ENCODE data around the gene TMEM121. TPM values are rescaled to one million over a fixed set of nuclear protein-coding genes. Genes with fewer than 3 reads are reported as not detected.
A peak's percentile ranks its signal among the peaks of the same experiment; 100 is the strongest.

Gene TMEM121
- total RNA-seq, 2 experiments from 2014 or later, result 9.6 TPM

GRCh38 chr14:105505101-105505500 is 21.3 kb upstream of the TMEM121 start:
- H3K27me3 Mint-ChIP-seq, result peaks cover 11% of the 10 kb centered on the region
- ChIA-PET POLR2A (no interaction called here), CTCF (no interaction called here)
- no peak overlapping the region for H3K27ac Mint-ChIP-seq
- no peak overlapping the region for H3K4me3 Mint-ChIP-seq
- no peak for DNase-seq
- peaks cover 5% of the 10 kb centered on the region for H3K4me1 Mint-ChIP-seq
- H3K9me3 Mint-ChIP-seq, result no peaks in the 10 kb centered on the region
- no peaks in the 10 kb centered on the region for H3K36me3 Mint-ChIP-seq (ENCODE audit: low read depth)

GRCh38 chr14:105507247-105507646 is 19.1 kb upstream of the TMEM121 start:
- H3K4me3 Mint-ChIP-seq, result no peak overlapping the region
- H3K36me3 Mint-ChIP-seq (ENCODE audit: low read depth), result no peaks in the 10 kb centered on the region
- H3K27me3 Mint-ChIP-seq, result peaks cover 19% of the 10 kb centered on the region
- ChIA-PET POLR2A (no interaction called here), CTCF (no interaction called here)
- no peak for DNase-seq
- H3K9me3 Mint-ChIP-seq, result no peaks in the 10 kb centered on the region
- no peak overlapping the region for H3K27ac Mint-ChIP-seq
- peaks cover 5% of the 10 kb centered on the region for H3K4me1 Mint-ChIP-seq

GRCh38 chr14:105508069-105508468 is 18.3 kb upstream of the TMEM121 start:
- Mint-ChIP-seq H3K9me3 (no peaks in the 10 kb centered on the region), H3K4me1 (peaks cover 5% of the 10 kb centered on the region), H3K4me3 (no peak overlapping the region), H3K36me3 (ENCODE audit: low read depth) (no peaks in the 10 kb centered on the region), H3K27me3 (peaks cover 23% of the 10 kb centered on the region), H3K27ac (no peak overlapping the region)
- ChIA-PET POLR2A (no interaction called here), CTCF (no interaction called here)
- DNase-seq, result no peak

- POLR2A ChIA-PET, result no interaction called here
- Mint-ChIP-seq H3K4me1 (peaks cover 5% of the 10 kb centered on the region), H3K27ac (no peak overlapping the region), H3K4me3 (no peak overlapping the region), H3K9me3 (no peaks in the 10 kb centered on the region), H3K36me3 (ENCODE audit: low read depth) (no peaks in the 10 kb centered on the region), H3K27me3 (peaks cover 23% of the 10 kb centered on the region)
- CTCF ChIA-PET, result no interaction called here
- DNase-seq, result no peak
These were observed 17.8 kb upstream of the TMEM121 start for GRCh38 chr14:105508601-105509000.

GRCh38 chr14:105517096-105517495 is 9.3 kb upstream of the TMEM121 start:
- peaks cover 33% of the 10 kb centered on the region for H3K27me3 Mint-ChIP-seq
- no peaks in the 10 kb centered on the region for H3K9me3 Mint-ChIP-seq
- no peaks in the 10 kb centered on the region for H3K36me3 Mint-ChIP-seq (ENCODE audit: low read depth)

GRCh38 chr14:105519946-105520698 is 6.3 kb upstream of the TMEM121 start:
- Mint-ChIP-seq H3K4me3 (no peak overlapping the region), H3K27ac (no peak overlapping the region), H3K4me1 (no peaks in the 10 kb centered on the region), H3K36me3 (ENCODE audit: low read depth) (no peaks in the 10 kb centered on the region), H3K9me3 (no peaks in the 10 kb centered on the region), H3K27me3 (peaks cover 37% of the 10 kb centered on the region)
- DNase-seq, result no peak
- ChIA-PET POLR2A (no interaction called here), CTCF (interaction anchor here (0.8 kb wide), 1 partner anchor 9 kb away, joined by 4 read pairs; no protein-coding TSS in a partner anchor)

More at GRCh38 chr14:105517096-105517495, 9.3 kb upstream of the TMEM121 start:
- no peak overlapping the region for H3K4me3 Mint-ChIP-seq
- POLR2A ChIA-PET, result no interaction called here
- DNase-seq, result no peak
- no peaks in the 10 kb centered on the region for H3K4me1 Mint-ChIP-seq
- no peak overlapping the region for H3K27ac Mint-ChIP-seq
- CTCF ChIA-PET, result no interaction called here

- H3K4me3 Mint-ChIP-seq, result peak overlapping the region; percentile 54
These were observed 1.1 kb upstream of the TMEM121 start for GRCh38 chr14:105525326-105525725.

GRCh38 chr14:105526776-105527380 is 495 bp downstream of the TMEM121 start:
- H3K4me3 Mint-ChIP-seq, result peak overlapping the region; percentile 67
- CTCF ChIA-PET, result no interaction called here

More at GRCh38 chr14:105525326-105525725, 1.1 kb upstream of the TMEM121 start:
- no peak overlapping the region for H3K27ac Mint-ChIP-seq
- peaks cover 25% of the 10 kb centered on the region for H3K27me3 Mint-ChIP-seq
- ChIA-PET POLR2A (no interaction called here), CTCF (no interaction called here)
- H3K9me3 Mint-ChIP-seq, result no peaks in the 10 kb centered on the region
- DNase-seq, result no peak
- no peaks in the 10 kb centered on the region for H3K36me3 Mint-ChIP-seq (ENCODE audit: low read depth)
- H3K4me1 Mint-ChIP-seq, result peaks cover 25% of the 10 kb centered on the region

GRCh38 chr14:105527381-105527825 is 1.0 kb downstream of the TMEM121 start:
- Mint-ChIP-seq H3K4me1 (peaks cover 36% of the 10 kb centered on the region), H3K27ac (no peak overlapping the region), H3K9me3 (no peaks in the 10 kb centered on the region), H3K36me3 (ENCODE audit: low read depth) (no peaks in the 10 kb centered on the region), H3K4me3 (peak overlapping the region; percentile 68), H3K27me3 (peaks cover 24% of the 10 kb centered on the region)
- DNase-seq, result no peak
- ChIA-PET POLR2A (interaction anchor here (0.8 kb wide), 1 partner anchor 47 kb away, joined by 4 read pairs; no protein-coding TSS in a partner anchor), CTCF (no interaction called here)

More at GRCh38 chr14:105526776-105527380, 495 bp downstream of the TMEM121 start:
- Mint-ChIP-seq H3K27ac (no peak overlapping the region), H3K4me1 (peaks cover 33% of the 10 kb centered on the region), H3K27me3 (peaks cover 24% of the 10 kb centered on the region), H3K9me3 (no peaks in the 10 kb centered on the region), H3K36me3 (ENCODE audit: low read depth) (no peaks in the 10 kb centered on the region)
- POLR2A ChIA-PET, result interaction anchor here (0.8 kb wide), 1 partner anchor 46 kb away, joined by 4 read pairs; no protein-coding TSS in a partner anchor
- no peak for DNase-seq

- peak overlapping the region; percentile 68 for H3K4me3 Mint-ChIP-seq
- no peaks in the 10 kb centered on the region for H3K9me3 Mint-ChIP-seq
- CTCF ChIA-PET, result interaction anchor here (0.6 to 3.3 kb wide), 12 partner anchors 10 to 1542 kb away, joined by 3 to 20 read pairs (median 4); partner anchors contain the start of genes TEDC1 and TEX22
These were observed 1.6 kb downstream of the TMEM121 start for GRCh38 chr14:105527826-105528585.

GRCh38 chr14:105528586-105529318 is 2.4 kb downstream of the TMEM121 start:
- peaks cover 19% of the 10 kb centered on the region for H3K27me3 Mint-ChIP-seq
- H3K27ac Mint-ChIP-seq, result peak overlapping the region; percentile 69
- ChIA-PET CTCF (interaction anchor here (0.6 to 3.3 kb wide), 13 partner anchors 9 to 1543 kb away, joined by 3 to 20 read pairs (median 4); partner anchors contain the start of genes TEDC1 and TEX22), POLR2A (interaction anchor here (1.0 to 4.0 kb wide), 4 partner anchors 20 to 154 kb away, joined by 3 to 36 read pairs (median 8); partner anchors contain the start of gene TEDC1)
- H3K4me3 Mint-ChIP-seq, result peak overlapping the region; percentile 75
- no peak for DNase-seq
- no peaks in the 10 kb centered on the region for H3K9me3 Mint-ChIP-seq
- no peaks in the 10 kb centered on the region for H3K36me3 Mint-ChIP-seq (ENCODE audit: low read depth)
- peaks cover 39% of the 10 kb centered on the region for H3K4me1 Mint-ChIP-seq

More at GRCh38 chr14:105527826-105528585, 1.6 kb downstream of the TMEM121 start:
- H3K27ac Mint-ChIP-seq, result no peak overlapping the region
- H3K4me1 Mint-ChIP-seq, result peaks cover 39% of the 10 kb centered on the region
- H3K27me3 Mint-ChIP-seq, result peaks cover 24% of the 10 kb centered on the region
- DNase-seq, result peak; percentile 84
- POLR2A ChIA-PET, result interaction anchor here (0.8 to 4.0 kb wide), 4 partner anchors 21 to 47 kb away, joined by 4 to 36 read pairs (median 8); partner anchors contain the start of gene TEDC1
- no peaks in the 10 kb centered on the region for H3K36me3 Mint-ChIP-seq (ENCODE audit: low read depth)

- CTCF ChIA-PET, result interaction anchor here (0.7 to 3.3 kb wide), 4 partner anchors 10 to 157 kb away, joined by 4 to 20 read pairs (median 8); partner anchors contain the start of gene TEX22
- POLR2A ChIA-PET, result interaction anchor here (1.4 to 4.0 kb wide), 3 partner anchors 38 to 155 kb away, joined by 3 to 36 read pairs (median 13); partner anchors contain the start of gene TEDC1
- peaks cover 17% of the 10 kb centered on the region for H3K27me3 Mint-ChIP-seq
- H3K36me3 Mint-ChIP-seq (ENCODE audit: low read depth), result no peaks in the 10 kb centered on the region
- H3K4me1 Mint-ChIP-seq, result peaks cover 39% of the 10 kb centered on the region
- H3K4me3 Mint-ChIP-seq, result peak overlapping the region; percentile 75
- H3K9me3 Mint-ChIP-seq, result no peaks in the 10 kb centered on the region
- peak overlapping the region; percentile 69 for H3K27ac Mint-ChIP-seq
- DNase-seq, result no peak
These were observed 2.9 kb downstream of the TMEM121 start for GRCh38 chr14:105529319-105529568.

All from activated CD4-positive, alpha-beta memory T cell treated with anti-CD3 and anti-CD28 coated beads, Interleukin-2, amount 10 ng/mL, durations not matched to agents 7 days and 5 days (primary cell).